ENCODE measurements around the gene STARD3. TPM values are rescaled to one million over a fixed set of nuclear protein-coding genes. Genes with fewer than 3 reads are reported as not detected.

STARD3 gene
- total and polyA plus RNA-seq, 4 donors: 27.4 to 79.7 (median 64.8) TPM

Other genes with a start within 250 kb of the STARD3 start
- 10 to 100 TPM; 19.0 to 31.7 TPM for gene FBXL20, start 235.5 kb upstream of the STARD3 start, total RNA-seq
- 1 to 10 TPM; 3.2 to 4.0 TPM for gene FBXL20, start 235.5 kb upstream of the STARD3 start, polyA plus RNA-seq
- gene MED1, start 185.9 kb upstream of the STARD3 start, total RNA-seq: 10 to 100 TPM; 30.4 to 34.6 TPM
- gene MED1, start 185.9 kb upstream of the STARD3 start, polyA plus RNA-seq: 10 to 100 TPM in 1 of 2 donors, 1 to 10 TPM in 1; 6.5 to 14.7 TPM
- 10 to 100 TPM; 54.2 to 56.2 TPM for gene CDK12, start 175.7 kb upstream of the STARD3 start, total RNA-seq
- gene CDK12, start 175.7 kb upstream of the STARD3 start, polyA plus RNA-seq: 10 to 100 TPM; 12.3 to 16.9 TPM
- not detected for gene NEUROD2, start 29.2 kb upstream of the STARD3 start, total RNA-seq
- under 1 TPM in 1 of 2 donors, not detected in 1; 0.04 TPM for gene NEUROD2, start 29.2 kb upstream of the STARD3 start, polyA plus RNA-seq
- gene PPP1R1B, start 10.2 kb upstream of the STARD3 start, total RNA-seq: 10 to 100 TPM; 21.3 to 22.9 TPM
- 10 to 100 TPM; 26.7 to 36.4 TPM for gene PPP1R1B, start 10.2 kb upstream of the STARD3 start, polyA plus RNA-seq
- 1 to 10 TPM in 1 of 2 donors, under 1 TPM in 1; 0.82 to 1.3 TPM for gene TCAP, start 28.2 kb downstream of the STARD3 start, total RNA-seq
- gene TCAP, start 28.2 kb downstream of the STARD3 start, polyA plus RNA-seq: 1 to 10 TPM; 1.2 to 1.4 TPM
- 1 to 10 TPM; 1.9 to 4.3 TPM for gene PNMT, start 31.3 kb downstream of the STARD3 start, total RNA-seq
- gene PNMT, start 31.3 kb downstream of the STARD3 start, polyA plus RNA-seq: 1 to 10 TPM; 2.9 to 4.1 TPM
- gene PGAP3, start 50.9 kb downstream of the STARD3 start, total RNA-seq: 10 to 100 TPM; 17.0 to 39.7 TPM
- 10 to 100 TPM; 15.9 to 35.8 TPM for gene PGAP3, start 50.9 kb downstream of the STARD3 start, polyA plus RNA-seq
- 100 to 1,000 TPM; 119 to 130 TPM for gene ERBB2, start 62.9 kb downstream of the STARD3 start, total RNA-seq
- 10 to 100 TPM; 32.2 to 40.1 TPM for gene ERBB2, start 62.9 kb downstream of the STARD3 start, polyA plus RNA-seq
- gene MIEN1, start 93.4 kb downstream of the STARD3 start, total RNA-seq: 10 to 100 TPM; 20.8 to 47.2 TPM
- 100 to 1,000 TPM in 1 of 2 donors, 10 to 100 TPM in 1; 69.3 to 136 TPM for gene MIEN1, start 93.4 kb downstream of the STARD3 start, polyA plus RNA-seq
- gene GRB7, start 100.8 kb downstream of the STARD3 start, total RNA-seq: 10 to 100 TPM; 19.8 to 25.5 TPM
- gene GRB7, start 100.8 kb downstream of the STARD3 start, polyA plus RNA-seq: 10 to 100 TPM in 1 of 2 donors, 1 to 10 TPM in 1; 6.6 to 13.4 TPM
- 1 to 10 TPM; 3.9 TPM for gene IKZF3, start 227.2 kb downstream of the STARD3 start, total RNA-seq
- gene IKZF3, start 227.2 kb downstream of the STARD3 start, polyA plus RNA-seq: 1 to 10 TPM; 1.0 to 1.4 TPM
- gene ZPBP2, start 231.1 kb downstream of the STARD3 start, total RNA-seq: not detected
- not detected for gene ZPBP2, start 231.1 kb downstream of the STARD3 start, polyA plus RNA-seq

Data from lung (tissue), 4 donors.